Hematopoietic multipotent progenitor cell (in vitro differentiated cells): ENCODE data around the gene INVS. TPM values are rescaled to one million over a fixed set of nuclear protein-coding genes. Genes with fewer than 3 reads are reported as not detected.
"Not testable (repeated sequence)": the region's sequence is repeated elsewhere in the genome, so short reads cannot be mapped to it uniquely, and the experiment has no call there.

Source experiments
- DNase-seq, 3 donors: peaks; one replicate each; pipeline ENCODE4 v3.0.0-alpha.2; 2011 to 2015; ENCODE audit warnings: low read depth in 2 of 3, low spot score in 2 of 3
- total RNA-seq: library from RNA; depleted of rRNA; stranded (reverse); fragments of >200 nt; gene quantifications from one replicate; pipeline ENCODE4 v1.2.3, GENCODE V29; 2012

The INVS gene
- total RNA-seq, 1 donor = 23.4 TPM

GRCh38 chr9:100112677-100113336, 13.8 kb downstream of the INVS start:
- DNase-seq = no peak

DNA sequence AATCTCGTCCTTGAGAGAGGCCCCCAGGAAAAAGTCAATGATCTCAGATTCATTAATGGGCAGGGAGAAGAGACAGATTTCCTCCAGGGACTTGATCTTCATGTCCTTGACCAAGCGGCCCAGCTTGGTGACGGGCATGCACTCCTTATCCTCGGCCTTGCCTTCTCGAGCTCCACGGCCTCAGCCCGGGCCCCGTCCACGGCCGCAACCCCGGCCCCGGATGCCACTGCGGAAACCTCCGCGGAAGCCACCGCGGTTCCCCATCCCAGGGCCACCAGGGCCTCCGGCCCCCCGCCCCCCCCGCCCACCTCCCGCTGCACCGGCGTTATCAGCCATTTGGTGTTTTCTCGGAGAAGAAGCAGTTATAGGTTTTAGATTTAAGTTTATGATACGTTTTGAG, 18.3 kb downstream of the INVS start:
- no peak for DNase-seq

GRCh38 chr9:100120286-100120685, 21.2 kb downstream of the INVS start:
- no peak for DNase-seq

GRCh38 chr9:100125236-100125635, 26.2 kb downstream of the INVS start:
- no peak for DNase-seq

DNA sequence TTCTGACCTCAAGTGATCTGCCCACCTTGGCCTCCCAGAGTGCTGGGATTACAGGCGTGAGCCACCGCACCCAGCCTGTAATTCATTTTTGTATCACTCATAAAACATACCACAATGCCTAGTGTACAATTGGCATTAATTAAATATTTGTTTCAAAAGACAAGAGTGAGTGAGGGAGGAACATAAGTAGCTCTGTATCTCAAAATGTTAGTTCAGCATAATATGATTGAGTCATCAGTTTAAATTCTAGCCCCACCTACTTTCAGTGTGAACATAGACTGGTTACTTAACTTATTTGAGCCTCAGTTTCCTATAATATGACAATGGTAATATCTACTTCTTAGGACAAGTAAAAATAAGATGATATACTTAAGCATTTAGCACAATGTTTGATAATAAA, 26.9 kb downstream of the INVS start:
- DNase-seq = no peak

DNA sequence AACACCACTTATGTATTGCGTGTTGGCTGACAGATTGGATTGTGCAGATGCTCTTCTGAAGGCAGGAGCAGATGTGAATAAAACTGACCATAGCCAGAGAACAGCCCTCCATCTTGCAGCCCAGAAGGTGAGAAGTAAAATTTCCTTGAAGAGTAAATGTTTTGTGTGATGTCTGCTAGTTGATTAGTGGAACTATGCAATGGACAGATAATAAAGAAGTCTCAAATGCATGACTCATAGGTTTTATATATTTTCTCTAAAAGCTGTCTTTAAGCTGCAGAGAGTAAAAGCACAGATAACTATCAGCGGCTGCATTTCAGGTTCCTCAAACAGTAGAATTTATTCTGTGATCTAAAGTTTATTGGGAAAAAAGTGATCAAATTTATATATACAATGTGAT, 27.4 kb downstream of the INVS start:
- DNase-seq = no peak

DNA sequence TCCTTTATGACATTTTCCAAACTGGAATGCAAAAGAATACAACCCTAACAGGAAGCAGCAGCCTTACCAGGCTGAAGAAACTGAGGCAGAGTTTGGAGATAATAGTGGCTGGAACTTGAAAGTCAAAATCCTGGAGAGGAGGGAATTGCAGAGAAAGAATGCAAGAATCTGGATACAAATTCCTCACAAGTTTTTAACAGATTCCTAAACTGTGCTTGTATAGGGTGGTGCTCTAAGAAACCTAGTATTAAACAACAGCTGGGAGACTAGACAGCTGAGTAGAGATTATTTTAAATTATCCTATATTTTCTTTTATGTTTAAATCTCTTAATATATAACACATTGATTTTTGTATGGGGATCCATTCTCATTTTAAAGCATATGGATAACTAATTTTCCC, 30.7 kb downstream of the INVS start:
- no peak for DNase-seq

- no peak for DNase-seq
These were observed 32.2 kb downstream of the INVS start for GRCh38 chr9:100131216-100131615.

- DNase-seq = no peak
These were observed 32.9 kb downstream of the INVS start for GRCh38 chr9:100131875-100132430.

- DNase-seq = no peak
These were observed 35.7 kb downstream of the INVS start for GRCh38 chr9:100134731-100135130.

- not testable (repeated sequence) for DNase-seq
These were observed 37.8 kb downstream of the INVS start for GRCh38 chr9:100136799-100137198.

- DNase-seq = not testable (repeated sequence)
These were observed 41.3 kb downstream of the INVS start for GRCh38 chr9:100140303-100140702.

DNA sequence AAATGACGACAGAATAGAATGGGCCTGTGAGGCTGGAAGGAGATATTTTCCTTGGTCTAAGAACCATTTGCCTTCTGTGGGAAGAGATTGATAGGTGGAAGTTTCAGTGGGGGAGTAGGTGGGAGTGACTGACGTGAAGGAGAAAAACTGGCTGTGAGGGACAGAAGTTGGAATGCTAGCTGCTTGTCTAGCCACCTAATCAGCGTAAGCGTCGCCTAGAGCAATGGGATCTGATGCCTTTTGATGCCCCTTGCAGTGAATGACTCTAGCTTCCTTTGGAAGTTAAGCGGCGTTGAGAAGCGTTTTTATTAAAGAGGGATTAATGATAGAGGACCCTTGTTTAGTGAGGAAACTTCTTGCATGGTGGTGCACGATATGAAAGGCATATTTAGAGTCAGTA, 42.8 kb downstream of the INVS start:
- DNase-seq = not testable (repeated sequence)

DNA sequence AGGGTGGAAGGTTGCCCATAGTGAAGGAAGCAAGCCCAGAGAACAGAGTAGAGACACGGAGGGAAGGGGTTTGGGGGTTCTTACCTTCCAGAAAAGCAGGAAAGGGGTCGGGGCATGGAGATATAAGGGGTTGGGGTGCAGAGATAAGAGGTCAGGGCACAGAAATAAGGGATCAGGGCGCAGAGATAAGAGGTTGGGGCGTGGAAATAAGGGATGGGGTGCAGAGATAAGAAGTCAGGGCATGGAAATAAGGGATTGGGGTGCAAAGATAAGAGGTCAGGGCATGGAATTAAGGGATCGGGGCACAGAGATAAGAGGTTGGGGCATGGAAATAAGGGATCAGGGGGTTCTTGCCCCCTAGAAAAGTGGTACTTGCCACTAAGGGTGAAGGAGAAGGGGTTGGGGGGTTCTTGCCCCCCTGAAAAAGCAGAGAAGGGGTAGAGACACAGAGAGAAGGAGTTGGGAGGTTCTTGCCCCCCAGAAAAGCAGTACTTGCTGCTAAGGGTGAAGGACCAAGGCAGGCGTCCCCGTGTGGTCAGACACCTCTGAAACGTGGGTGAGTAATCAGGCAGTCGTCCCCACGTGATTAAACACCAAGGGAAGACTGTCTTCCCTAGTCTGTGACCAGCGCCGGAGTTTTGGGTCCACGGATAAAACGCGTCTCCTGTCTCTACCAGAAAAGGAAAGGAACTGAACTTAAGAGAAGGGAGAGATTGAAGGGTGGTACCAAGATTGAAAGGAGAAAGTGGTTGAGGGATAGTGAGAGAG, 46.3 kb downstream of the INVS start:
- not testable (repeated sequence) for DNase-seq

GRCh38 chr9:100145976-100146375, 46.9 kb downstream of the INVS start:
- DNase-seq = not testable (repeated sequence)

DNA sequence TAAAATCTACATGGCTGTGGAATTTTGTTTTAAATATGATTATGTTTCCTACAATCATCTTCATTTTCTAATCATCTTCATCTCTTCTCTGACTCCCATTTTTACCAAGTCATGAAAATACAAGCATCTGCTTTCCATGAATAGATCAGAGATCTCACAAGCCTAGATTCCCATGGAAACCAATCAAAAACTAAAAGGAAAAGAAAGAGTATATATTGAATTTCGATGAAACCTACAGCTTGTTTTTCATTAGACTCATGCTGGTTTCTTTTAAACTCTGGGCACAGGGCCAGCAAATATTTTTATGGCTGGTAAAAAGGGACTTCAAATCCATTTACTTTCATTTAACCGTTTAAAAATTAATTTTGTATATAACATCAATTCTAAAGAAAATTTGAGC, 51.2 kb downstream of the INVS start:
- no peak for DNase-seq

GRCh38 chr9:100160021-100160420, 61.0 kb downstream of the INVS start:
- DNase-seq = no peak

GRCh38 chr9:100167176-100167575, 68.1 kb downstream of the INVS start:
- DNase-seq = no peak

DNA sequence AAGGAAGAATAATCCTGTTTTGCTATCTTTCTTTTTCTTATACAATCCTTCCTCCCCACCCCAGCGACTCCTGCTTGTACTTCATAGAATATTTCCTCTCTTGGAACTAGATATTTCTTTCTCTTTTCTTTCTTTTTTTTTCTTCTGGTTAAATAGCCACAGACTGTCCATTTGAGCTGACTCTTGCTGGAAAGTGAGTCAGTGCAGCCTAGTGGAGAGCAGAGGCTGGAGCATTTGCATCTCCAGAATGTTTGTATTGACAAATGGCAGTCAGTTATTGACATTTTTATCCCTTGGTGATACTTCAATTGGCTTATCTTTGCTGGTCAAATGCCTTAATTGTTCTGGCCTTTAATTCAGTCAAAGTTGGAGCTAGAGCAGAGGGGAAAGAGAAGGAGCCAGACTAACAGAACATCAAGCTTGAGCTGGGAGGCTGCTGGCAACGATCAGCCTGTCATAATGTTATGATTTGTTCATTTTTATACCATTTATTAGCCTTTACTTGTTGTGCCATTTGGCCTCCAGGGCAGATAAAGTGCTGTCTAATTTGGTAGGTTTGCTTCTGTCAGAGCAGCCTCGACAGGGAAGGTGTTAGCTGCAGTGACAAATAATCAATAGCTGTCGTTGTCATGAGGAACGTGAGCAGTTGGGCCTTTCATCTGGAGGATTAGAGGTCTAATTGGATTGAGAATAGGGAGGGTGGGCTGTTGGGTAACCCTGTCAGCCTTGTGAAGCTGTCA, 69.0 kb downstream of the INVS start:
- no peak for DNase-seq

- DNase-seq = no peak
These were observed 71.0 kb downstream of the INVS start for GRCh38 chr9:100170085-100170484.

- DNase-seq = no peak
These were observed 71.5 kb downstream of the INVS start for GRCh38 chr9:100170556-100170955.
